Cardiac fibroblast (primary cell): ENCODE measurements around the gene LTBP2.
A peak's percentile ranks its signal among the peaks of the same experiment; 100 is the strongest.

Experiments
- DNase-seq, 2 donors: peaks; one replicate each; pipeline versions ENCODE4 v3.0.0 to v3.0.0-alpha.2; 2010; ENCODE audit warnings: low read depth in 2 of 2
- H3K4me3 ChIP-seq, 2 donors: replicated peaks in 1 of 2; 1 replicate in 1 of 2; 2 replicates in 1 of 2; pipeline ENCODE4 v1.5.1; 2011; ENCODE audit warnings: low read depth in 2 of 2, low read length in 2 of 2, mild to moderate bottlenecking in 2 of 2, moderate library complexity in 1 of 2
- TF ChIP-seq, protein P1 (sequence below): IDR thresholded peaks from one replicate; pipeline ENCODE4 v1.5.1; 2011; ENCODE audit warnings: low read depth, mild to moderate bottlenecking, low read length, inconsistent platforms

LTBP2 gene

DNA sequence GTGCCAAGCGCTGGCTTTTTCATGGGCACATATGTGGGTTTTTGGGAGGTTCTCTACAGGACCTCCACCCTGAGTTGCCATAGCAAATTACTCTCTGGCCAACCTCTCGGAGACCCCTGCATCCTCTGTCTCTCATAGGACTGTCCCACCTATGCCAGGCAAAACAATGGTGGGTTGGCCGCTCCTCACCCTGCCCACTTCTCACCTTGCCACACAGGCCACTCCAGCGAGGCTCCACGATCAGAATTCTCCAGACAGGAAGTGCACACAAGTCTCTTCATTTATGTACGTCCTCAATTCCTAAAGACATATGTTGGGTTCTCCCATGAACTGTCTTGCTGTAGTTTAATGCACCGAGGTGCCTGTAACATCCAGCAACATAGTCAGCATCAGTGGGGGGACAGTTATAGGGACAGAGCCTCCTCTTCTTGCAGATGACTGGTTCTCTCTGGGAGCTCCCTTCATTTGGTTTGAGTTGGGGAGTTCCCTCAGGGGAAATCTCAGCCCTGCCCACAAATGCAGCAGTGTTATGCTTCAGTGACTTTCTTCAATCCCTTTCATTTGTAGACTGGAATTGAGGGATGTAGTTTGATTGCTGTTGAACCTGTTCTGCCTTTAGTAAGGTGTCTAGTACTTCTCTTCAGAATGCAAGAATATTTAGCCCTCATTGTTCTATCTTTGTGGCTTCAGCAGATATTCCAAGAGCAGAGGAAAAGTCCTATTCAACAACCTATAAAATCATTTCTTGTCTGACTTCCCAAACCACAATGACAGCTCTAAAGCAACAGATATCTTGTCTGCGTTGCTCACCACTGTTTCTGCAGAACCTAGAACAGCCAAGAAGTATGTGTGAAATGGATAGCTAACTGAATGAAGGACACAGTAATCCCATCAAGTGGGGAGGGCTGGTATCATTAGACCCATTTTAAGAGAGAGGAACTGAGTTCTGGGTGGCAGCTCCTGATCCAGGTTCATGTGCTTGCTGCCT lies 2.8 kb upstream of the LTBP2 start:
- DNase-seq, result no peak
- TF ChIP-seq, protein P1, sequence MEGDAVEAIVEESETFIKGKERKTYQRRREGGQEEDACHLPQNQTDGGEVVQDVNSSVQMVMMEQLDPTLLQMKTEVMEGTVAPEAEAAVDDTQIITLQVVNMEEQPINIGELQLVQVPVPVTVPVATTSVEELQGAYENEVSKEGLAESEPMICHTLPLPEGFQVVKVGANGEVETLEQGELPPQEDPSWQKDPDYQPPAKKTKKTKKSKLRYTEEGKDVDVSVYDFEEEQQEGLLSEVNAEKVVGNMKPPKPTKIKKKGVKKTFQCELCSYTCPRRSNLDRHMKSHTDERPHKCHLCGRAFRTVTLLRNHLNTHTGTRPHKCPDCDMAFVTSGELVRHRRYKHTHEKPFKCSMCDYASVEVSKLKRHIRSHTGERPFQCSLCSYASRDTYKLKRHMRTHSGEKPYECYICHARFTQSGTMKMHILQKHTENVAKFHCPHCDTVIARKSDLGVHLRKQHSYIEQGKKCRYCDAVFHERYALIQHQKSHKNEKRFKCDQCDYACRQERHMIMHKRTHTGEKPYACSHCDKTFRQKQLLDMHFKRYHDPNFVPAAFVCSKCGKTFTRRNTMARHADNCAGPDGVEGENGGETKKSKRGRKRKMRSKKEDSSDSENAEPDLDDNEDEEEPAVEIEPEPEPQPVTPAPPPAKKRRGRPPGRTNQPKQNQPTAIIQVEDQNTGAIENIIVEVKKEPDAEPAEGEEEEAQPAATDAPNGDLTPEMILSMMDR, result no peak

DNA sequence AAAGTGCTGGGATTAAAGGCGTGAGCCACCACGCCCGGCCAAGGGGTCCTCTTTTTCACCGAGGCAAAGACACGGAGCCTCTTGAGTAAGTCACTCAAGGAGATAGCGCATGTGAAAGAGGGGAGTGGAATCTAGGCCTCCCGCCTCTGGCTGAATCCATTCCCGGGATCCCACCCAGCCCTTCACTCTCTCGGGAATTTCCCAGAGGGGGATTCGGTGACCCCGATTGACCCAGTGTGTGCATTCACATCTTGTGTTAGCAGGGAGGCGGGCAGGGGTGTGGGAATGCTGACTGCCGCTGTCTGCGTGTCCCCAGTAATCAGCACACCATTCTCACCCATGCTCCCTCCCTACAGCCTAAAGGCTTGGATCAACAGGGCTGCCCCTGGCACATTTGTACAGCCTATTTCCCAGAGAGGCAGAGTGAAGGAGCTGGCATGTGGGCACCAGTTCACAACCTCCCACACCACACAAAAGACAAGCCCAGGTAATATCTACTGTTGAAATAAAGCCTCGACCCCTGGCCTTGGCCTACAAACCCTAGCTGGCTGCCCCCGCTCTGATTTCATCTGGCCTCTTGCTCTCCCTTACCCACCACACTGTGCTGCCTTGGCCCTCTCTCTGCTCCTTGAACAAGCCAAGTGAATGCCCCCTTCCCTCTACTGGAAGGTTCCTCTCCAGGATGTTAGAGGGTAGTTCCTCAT lies 1.3 kb upstream of the LTBP2 start:
- no peak for DNase-seq
- peak overlapping the region in 1 of 2 donors; percentile 21 for H3K4me3 ChIP-seq
- TF ChIP-seq, protein P1, result no peak

More for the DNA sequence above, 2.8 kb upstream of the LTBP2 start:
- H3K4me3 ChIP-seq, result no peak overlapping the region

DNA sequence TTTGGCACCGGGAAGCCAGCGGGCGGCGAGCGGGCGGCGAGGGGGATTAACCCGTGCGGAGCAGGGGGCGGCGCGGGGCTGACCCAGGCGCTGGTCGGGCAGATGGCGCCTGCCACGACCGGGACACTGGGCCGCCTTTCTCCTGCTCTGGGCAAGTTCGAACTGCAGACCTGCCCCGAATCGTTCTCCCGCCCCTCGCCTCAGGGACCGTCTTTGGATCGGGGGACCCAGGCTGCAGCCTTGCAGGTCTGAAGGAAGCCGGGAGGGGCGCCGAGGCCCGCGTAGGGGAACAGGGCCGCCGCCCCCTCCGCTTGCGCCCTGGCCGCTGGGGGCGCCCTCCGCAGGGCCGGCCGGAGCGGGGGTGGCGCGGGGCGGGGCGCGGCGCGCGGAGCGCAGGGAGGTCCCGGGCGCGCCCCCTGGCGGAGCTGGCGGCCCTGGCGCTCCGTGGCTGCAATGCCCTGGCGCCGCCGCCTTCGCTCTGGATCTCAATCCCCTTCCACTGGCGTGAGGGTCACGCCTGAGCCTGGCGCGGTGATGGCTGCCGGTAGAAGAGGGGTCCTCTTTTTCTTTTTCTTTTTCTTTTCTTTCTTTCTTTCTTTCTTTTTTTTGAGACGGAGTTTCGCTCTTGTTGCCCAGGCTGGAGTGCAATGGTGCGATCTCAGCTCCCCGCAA lies 449 bp upstream of the LTBP2 start:
- peak; percentile 85 for DNase-seq
- H3K4me3 ChIP-seq, result peak overlapping the region; percentile 64 to 85
- TF ChIP-seq, protein P1, result peak; percentile 40

DNA sequence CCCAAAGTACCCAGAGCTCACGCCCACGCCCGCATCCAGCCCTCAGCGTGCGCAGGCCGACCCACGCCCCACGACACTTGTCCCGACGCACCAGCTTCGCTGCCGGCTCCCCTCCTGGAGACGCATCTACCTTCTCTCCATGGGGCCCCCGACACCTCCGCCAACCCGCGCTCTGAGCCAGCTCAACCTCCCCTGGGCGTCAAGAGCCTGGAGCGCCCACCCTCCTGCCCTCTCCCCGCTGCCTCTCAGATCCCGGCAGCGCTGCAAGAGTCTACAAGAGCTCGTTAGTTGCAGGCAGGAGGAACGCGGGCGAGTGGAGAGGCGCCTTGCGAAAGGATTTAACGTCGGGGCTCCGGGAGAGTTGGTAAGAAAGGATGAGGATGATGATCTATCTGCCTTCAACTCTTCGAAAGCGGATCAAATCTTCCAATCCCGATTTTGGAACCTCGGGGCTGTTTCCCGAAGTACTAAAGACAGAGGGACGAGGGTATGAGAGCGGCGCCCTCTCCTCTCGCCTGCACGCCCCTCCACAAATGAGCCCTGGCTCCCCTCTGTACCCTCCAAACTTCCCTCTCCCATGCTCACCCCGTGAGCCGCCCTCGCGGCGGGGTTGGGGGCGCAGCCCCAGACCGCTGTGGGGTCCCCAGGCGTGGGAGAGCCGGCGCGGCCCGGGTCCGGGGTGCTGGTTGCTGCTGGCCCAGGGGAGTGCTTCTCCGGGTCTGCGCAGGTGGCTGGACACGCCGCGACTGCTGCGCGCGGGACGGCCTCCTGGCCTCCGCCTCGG lies 979 bp downstream of the LTBP2 start:
- peak overlapping the region; percentile 64 to 85 for H3K4me3 ChIP-seq
- TF ChIP-seq, protein P1, result no peak
- DNase-seq, result peak; percentile 52 to 53

DNA sequence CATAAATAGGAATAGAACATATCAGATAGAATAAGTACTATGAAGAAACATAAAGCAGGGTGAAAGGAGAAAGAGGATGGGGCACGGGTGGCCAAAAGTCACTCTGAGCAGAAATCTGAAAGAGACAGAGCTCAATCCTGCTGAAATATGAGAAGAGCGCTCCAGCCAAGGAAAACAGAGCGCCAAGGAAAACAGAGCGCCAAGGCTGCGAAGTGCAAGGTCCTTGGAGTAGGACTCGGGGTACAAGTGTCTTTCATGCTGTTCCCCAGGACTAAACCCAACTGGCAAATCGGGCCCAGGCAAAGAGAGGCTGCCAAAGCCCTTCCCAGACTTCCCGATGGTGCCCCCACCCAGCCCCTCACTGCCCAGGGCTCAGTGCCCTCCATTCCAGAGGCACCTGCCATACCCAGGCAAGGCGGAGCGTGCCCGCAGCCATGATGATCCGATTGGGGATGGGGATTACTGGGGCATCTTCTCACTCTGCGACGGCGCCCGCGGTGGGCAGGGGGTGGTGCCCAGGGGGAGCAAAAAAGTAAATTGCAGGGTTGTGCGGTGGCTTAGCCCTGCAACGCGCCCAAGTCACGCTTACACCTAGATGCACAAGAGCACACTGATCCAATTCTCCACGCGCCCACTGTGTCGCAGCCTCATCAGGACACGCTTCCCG lies 1.7 kb downstream of the LTBP2 start:
- H3K4me3 ChIP-seq, result peak overlapping the region; percentile 64 to 85
- TF ChIP-seq, protein P1, result no peak
- DNase-seq, result no peak
